ENCODE measurements around the gene CD2AP. TPM values are rescaled to one million over a fixed set of nuclear protein-coding genes. Genes with fewer than 3 reads are reported as not detected.
"Not testable (repeated sequence)": the region's sequence is repeated elsewhere in the genome, so short reads cannot be mapped to it uniquely, and the experiment has no call there.

The CD2AP gene
- total RNA-seq, 4 donors from 2014 or later, result 21.2 to 34.4 (median 24.5) TPM

DNA sequence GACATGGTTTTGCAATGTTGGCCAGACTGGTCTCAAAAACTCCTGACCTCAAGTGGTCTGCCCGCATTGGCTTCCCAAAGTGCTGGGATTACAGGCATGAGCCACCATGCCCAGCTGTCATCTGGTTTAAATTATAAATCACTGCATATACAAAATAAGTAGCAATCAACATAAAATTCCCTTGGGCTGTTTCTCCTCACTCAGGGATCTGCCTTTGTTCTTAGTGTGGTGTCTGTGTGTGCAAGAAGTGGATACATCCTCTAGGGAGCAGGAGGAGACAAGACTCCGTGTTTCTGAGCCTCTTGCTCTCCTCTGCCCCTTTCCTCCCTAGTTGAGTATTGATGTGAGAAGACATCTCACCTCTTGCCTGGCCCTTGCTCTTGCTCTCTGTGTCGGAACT lies 155.6 kb downstream of the CD2AP start:
- Histone ChIP-seq H3K27ac (no peak overlapping the region), H3K36me3 (no peaks in the 10 kb centered on the region), H3K4me3 (no peak overlapping the region), H3K27me3 (no peaks in the 10 kb centered on the region), H3K4me1 (peaks cover 0 to 21% (median 4%) of the 10 kb centered on the region in 3 donors), H3K9me3 (no peaks in the 10 kb centered on the region)
- ATAC-seq, result no peak
- WGBS, 2 donors (ENCODE audit: low coverage in 1 of 2), result 74 to 77% methylated on average over 3 of the region's 3 CpGs
- TF ChIP-seq POLR2A (IDR thresholded peaks at IDR 0.05) (no peak), EP300 (IDR thresholded peaks at IDR 0.05) (no peak), POLR2AphosphoS5 (IDR thresholded peaks at IDR 0.05) (no peak)
- TF ChIP-seq, protein P1, sequence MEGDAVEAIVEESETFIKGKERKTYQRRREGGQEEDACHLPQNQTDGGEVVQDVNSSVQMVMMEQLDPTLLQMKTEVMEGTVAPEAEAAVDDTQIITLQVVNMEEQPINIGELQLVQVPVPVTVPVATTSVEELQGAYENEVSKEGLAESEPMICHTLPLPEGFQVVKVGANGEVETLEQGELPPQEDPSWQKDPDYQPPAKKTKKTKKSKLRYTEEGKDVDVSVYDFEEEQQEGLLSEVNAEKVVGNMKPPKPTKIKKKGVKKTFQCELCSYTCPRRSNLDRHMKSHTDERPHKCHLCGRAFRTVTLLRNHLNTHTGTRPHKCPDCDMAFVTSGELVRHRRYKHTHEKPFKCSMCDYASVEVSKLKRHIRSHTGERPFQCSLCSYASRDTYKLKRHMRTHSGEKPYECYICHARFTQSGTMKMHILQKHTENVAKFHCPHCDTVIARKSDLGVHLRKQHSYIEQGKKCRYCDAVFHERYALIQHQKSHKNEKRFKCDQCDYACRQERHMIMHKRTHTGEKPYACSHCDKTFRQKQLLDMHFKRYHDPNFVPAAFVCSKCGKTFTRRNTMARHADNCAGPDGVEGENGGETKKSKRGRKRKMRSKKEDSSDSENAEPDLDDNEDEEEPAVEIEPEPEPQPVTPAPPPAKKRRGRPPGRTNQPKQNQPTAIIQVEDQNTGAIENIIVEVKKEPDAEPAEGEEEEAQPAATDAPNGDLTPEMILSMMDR (IDR thresholded peaks at IDR 0.05), result no peak

DNA sequence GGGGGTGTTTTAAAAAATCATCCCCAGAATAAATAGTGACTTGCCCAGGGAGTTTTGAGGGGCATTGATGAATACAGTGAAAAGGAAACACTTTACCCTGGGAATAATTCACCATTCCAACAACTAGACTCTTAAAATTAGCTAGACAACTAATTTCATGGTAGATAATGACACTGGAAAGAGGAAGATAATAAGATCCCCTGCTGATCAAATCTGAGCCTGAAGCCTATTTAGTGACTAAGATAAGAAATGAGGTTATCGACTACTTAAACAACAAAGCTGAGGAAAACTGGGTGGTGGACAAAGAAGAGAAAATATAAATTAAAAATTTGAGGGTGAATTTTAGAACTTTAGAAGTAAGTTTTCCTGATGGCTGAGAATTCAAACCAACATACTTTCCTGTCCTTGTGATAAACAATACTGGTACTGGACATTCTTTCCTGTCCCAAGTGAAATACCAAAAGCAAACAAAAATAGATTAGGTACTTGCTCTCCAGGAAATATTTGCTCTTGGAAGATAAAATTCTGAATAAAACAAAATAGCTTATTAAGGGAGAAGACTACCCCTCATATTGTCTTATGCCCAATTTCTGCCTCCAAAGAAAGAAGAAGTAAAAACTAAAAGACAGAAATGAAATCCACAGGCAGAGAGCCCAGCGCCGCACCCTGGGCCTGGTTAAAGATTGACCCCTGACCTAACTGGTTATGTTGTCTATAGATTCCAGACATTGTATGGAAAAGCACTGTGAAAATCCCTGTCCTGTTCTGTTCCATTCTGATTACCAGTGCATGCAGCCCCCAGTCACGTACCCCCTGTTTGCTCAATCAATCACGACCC lies 156.8 kb downstream of the CD2AP start:
- TF ChIP-seq EP300 (IDR thresholded peaks at IDR 0.05) (no peak), POLR2AphosphoS5 (IDR thresholded peaks at IDR 0.05) (no peak), POLR2A (IDR thresholded peaks at IDR 0.05) (no peak)
- TF ChIP-seq, protein P1 (IDR thresholded peaks at IDR 0.05), result no peak
- ATAC-seq, result no peak
- no peak overlapping the region for H3K4me3 ChIP-seq
- H3K36me3 ChIP-seq, result no peaks in the 10 kb centered on the region
- WGBS, 2 donors (ENCODE audit: low coverage in 1 of 2), result 82% methylated on average over 5 of the region's 5 CpGs; no CpG with 5 or more reads in 1 of the 2 donors
- H3K9me3 ChIP-seq, result no peaks in the 10 kb centered on the region
- no peak overlapping the region for H3K27ac ChIP-seq
- H3K27me3 ChIP-seq, result no peaks in the 10 kb centered on the region
- peaks cover 0 to 21% (median 4%) of the 10 kb centered on the region in 3 donors for H3K4me1 ChIP-seq

DNA sequence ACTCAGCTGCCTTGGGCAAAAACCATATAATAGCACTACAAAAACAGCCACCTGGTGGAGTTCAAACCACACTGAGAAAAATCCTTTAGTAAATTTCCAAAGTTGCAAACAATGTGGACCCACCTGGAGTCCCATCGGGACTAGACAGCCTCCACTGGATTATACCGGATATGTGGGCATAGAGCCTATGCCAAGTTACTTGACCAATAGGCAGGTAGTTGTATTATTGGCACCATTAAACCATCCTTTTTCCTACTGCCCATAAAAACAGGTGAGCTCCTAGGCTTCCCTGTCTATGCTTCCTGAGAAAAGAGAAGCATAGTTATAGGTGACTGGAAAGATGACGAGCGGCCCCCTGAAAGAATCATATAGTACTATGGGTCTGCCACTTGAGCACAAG lies 169.1 kb downstream of the CD2AP start:
- Histone ChIP-seq H3K4me3 (no peak overlapping the region), H3K27ac (no peak overlapping the region), H3K36me3 (no peaks in the 10 kb centered on the region), H3K9me3 (no peaks in the 10 kb centered on the region), H3K27me3 (no peaks in the 10 kb centered on the region), H3K4me1 (peaks cover 0 to 5% (median 4%) of the 10 kb centered on the region in 3 donors)
- 70% methylated on average over 4 of the region's 4 CpGs; no CpG with 5 or more reads in 1 of the 2 donors for WGBS, 2 donors (ENCODE audit: low coverage in 1 of 2)
- TF ChIP-seq, protein P1 (IDR thresholded peaks at IDR 0.05), result no peak
- no peak for ATAC-seq

DNA sequence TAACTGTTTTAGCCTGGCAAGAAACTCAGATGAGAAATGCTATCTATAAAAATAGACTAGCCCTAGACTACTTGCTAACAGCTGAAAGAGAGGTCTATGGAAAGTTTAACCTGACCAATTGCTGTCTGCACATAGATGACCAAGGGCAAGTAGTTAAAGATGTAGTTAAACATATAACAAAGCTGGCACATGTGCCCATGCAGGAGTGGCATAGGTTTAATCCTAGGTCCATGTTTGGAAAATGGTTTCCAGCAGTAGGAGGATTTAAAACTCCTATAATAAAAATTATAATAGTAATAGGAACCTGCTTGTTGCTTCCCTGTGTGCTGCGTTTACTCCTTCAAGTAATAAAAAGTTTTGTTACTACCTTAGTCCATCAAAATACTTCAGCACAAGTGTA lies 169.6 kb downstream of the CD2AP start:
- H3K27ac ChIP-seq, result no peak overlapping the region
- 71 to 83% methylated on average over 1 of the region's 1 CpG for WGBS, 2 donors (ENCODE audit: low coverage in 1 of 2)
- no peaks in the 10 kb centered on the region for H3K36me3 ChIP-seq
- H3K4me1 ChIP-seq, result peaks cover 0 to 5% (median 4%) of the 10 kb centered on the region in 3 donors
- no peaks in the 10 kb centered on the region for H3K27me3 ChIP-seq
- no peaks in the 10 kb centered on the region for H3K9me3 ChIP-seq
- TF ChIP-seq, protein P1 (IDR thresholded peaks at IDR 0.05), result no peak
- TF ChIP-seq EP300 (IDR thresholded peaks at IDR 0.05) (no peak), POLR2A (IDR thresholded peaks at IDR 0.05) (no peak), POLR2AphosphoS5 (IDR thresholded peaks at IDR 0.05) (no peak)
- ATAC-seq, result no peak
- no peak overlapping the region for H3K4me3 ChIP-seq

DNA sequence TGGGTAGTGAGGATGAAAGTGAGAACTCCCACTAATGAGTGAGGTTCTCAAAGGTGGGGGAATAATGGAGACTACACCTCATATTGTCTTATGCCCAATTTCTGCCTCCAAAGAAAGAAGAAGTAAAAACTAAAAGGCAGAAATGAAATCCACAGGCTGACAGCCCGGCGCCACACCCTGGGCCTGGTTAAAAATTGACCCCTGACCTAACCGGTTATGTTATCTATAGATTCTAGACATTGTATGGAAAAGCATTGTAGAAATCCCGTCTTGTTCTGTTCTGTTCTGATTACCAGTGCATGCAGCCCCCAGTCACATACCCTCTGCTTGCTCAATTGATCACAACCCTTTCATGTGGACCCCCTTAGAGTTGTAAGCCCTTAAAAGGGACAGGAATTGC lies 170.0 kb downstream of the CD2AP start:
- H3K4me3 ChIP-seq, ATAC-seq, H3K27me3 ChIP-seq, H3K4me1 ChIP-seq, H3K27ac ChIP-seq, H3K36me3 ChIP-seq, H3K9me3 ChIP-seq: not testable (repeated sequence)
- WGBS, 2 donors (ENCODE audit: low coverage in 1 of 2), result 82 to 89% methylated on average over 4 of the region's 4 CpGs

Measured in gastroesophageal sphincter (tissue), 4 donors.